ENCODE results near the gene LPP.

GRCh38 chr3:188198001-188198400 is 44.0 kb downstream of the LPP start:
- no peak for TF ChIP-seq POLR2A (IDR thresholded peaks at IDR 0.05)
- TF ChIP-seq, protein P1, sequence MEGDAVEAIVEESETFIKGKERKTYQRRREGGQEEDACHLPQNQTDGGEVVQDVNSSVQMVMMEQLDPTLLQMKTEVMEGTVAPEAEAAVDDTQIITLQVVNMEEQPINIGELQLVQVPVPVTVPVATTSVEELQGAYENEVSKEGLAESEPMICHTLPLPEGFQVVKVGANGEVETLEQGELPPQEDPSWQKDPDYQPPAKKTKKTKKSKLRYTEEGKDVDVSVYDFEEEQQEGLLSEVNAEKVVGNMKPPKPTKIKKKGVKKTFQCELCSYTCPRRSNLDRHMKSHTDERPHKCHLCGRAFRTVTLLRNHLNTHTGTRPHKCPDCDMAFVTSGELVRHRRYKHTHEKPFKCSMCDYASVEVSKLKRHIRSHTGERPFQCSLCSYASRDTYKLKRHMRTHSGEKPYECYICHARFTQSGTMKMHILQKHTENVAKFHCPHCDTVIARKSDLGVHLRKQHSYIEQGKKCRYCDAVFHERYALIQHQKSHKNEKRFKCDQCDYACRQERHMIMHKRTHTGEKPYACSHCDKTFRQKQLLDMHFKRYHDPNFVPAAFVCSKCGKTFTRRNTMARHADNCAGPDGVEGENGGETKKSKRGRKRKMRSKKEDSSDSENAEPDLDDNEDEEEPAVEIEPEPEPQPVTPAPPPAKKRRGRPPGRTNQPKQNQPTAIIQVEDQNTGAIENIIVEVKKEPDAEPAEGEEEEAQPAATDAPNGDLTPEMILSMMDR (IDR thresholded peaks at IDR 0.05 in 4 of 5, conservative IDR thresholded peaks at IDR 0.05 in 1 of 5): no peak

Data from gastrocnemius medialis (tissue), 4 donors.